Skeletal muscle satellite cell (primary cell): ENCODE results near the gene ANKRD13D.

Source experiments
- H3K27me3 ChIP-seq: 2 replicates; pipeline ENCODE4 v1.7.0; 2013; ENCODE audit warnings: low read length; ENCODE audit not compliant: control insufficient read depth, insufficient read depth
- H3K36me3 ChIP-seq: 2 replicates; pipeline ENCODE4 v1.7.0; 2013; ENCODE audit warnings: mild to moderate bottlenecking, control low read depth, low read length; ENCODE audit not compliant: insufficient read depth
- H3K4me1 ChIP-seq: 2 replicates; pipeline ENCODE4 v1.7.0; 2013; ENCODE audit warnings: low read length; ENCODE audit not compliant: control insufficient read depth, insufficient read depth
- H3K4me2 ChIP-seq: 2 replicates; pipeline ENCODE4 v1.7.0; 2013; ENCODE audit warnings: mild to moderate bottlenecking, low read length
- H3K4me3 ChIP-seq: 2 replicates; pipeline ENCODE4 v1.7.0; 2013; ENCODE audit warnings: low read length
- H3K9ac ChIP-seq: 2 replicates; pipeline ENCODE4 v1.7.0; 2013; ENCODE audit warnings: mild to moderate bottlenecking, low read depth, low read length, moderate library complexity
- H3K9me3 ChIP-seq: replicated peaks from 2 replicates; pipeline ENCODE4 v1.7.0; 2013; ENCODE audit warnings: mild to moderate bottlenecking, control low read depth, low read length

Gene ANKRD13D

GRCh38 chr11:67270256-67271204 is 18.6 kb upstream of the ANKRD13D start:
- Histone ChIP-seq H3K4me1 (peaks cover 69% of the 10 kb centered on the region), H3K9me3 (no peaks in the 10 kb centered on the region), H3K36me3 (peaks cover 11% of the 10 kb centered on the region), H3K4me2 (peak overlapping the region; percentile 68), H3K4me3 (peak overlapping the region; percentile 27), H3K27me3 (no peaks in the 10 kb centered on the region), H3K9ac (peak overlapping the region; percentile 28)

GRCh38 chr11:67271205-67271540 is 17.9 kb upstream of the ANKRD13D start:
- H3K9ac ChIP-seq: no peak overlapping the region
- H3K36me3 ChIP-seq: peaks cover 11% of the 10 kb centered on the region

GRCh38 chr11:67271541-67272284 is 17.4 kb upstream of the ANKRD13D start:
- Histone ChIP-seq H3K36me3 (peaks cover 11% of the 10 kb centered on the region), H3K4me3 (no peak overlapping the region), H3K4me1 (peaks cover 73% of the 10 kb centered on the region)

More at GRCh38 chr11:67271205-67271540, 17.9 kb upstream of the ANKRD13D start:
- Histone ChIP-seq H3K9me3 (no peaks in the 10 kb centered on the region), H3K4me2 (no peak overlapping the region), H3K4me3 (no peak overlapping the region), H3K4me1 (peaks cover 68% of the 10 kb centered on the region), H3K27me3 (no peaks in the 10 kb centered on the region)

GRCh38 chr11:67272327-67273259 is 16.5 kb upstream of the ANKRD13D start:
- H3K4me3 ChIP-seq: no peak overlapping the region
- no peaks in the 10 kb centered on the region for H3K9me3 ChIP-seq
- no peaks in the 10 kb centered on the region for H3K27me3 ChIP-seq
- H3K36me3 ChIP-seq: peaks cover 11% of the 10 kb centered on the region
- peak overlapping the region; percentile 12 for H3K9ac ChIP-seq
- H3K4me2 ChIP-seq: peak overlapping the region; percentile 19
- H3K4me1 ChIP-seq: peaks cover 77% of the 10 kb centered on the region

More at GRCh38 chr11:67271541-67272284, 17.4 kb upstream of the ANKRD13D start:
- no peaks in the 10 kb centered on the region for H3K27me3 ChIP-seq
- H3K9me3 ChIP-seq: no peaks in the 10 kb centered on the region
- H3K9ac ChIP-seq: peak overlapping the region; percentile 12
- peak overlapping the region; percentile 25 for H3K4me2 ChIP-seq

GRCh38 chr11:67273260-67273990 is 15.7 kb upstream of the ANKRD13D start:
- Histone ChIP-seq H3K4me3 (no peak overlapping the region), H3K36me3 (peaks cover 7% of the 10 kb centered on the region)

GRCh38 chr11:67274768-67275605 is 14.1 kb upstream of the ANKRD13D start:
- Histone ChIP-seq H3K27me3 (no peaks in the 10 kb centered on the region), H3K4me1 (peaks cover 61% of the 10 kb centered on the region), H3K4me2 (no peak overlapping the region), H3K9ac (no peak overlapping the region), H3K9me3 (no peaks in the 10 kb centered on the region), H3K36me3 (peaks cover 19% of the 10 kb centered on the region), H3K4me3 (no peak overlapping the region)

More at GRCh38 chr11:67273260-67273990, 15.7 kb upstream of the ANKRD13D start:
- H3K4me1 ChIP-seq: peaks cover 74% of the 10 kb centered on the region
- H3K9ac ChIP-seq: no peak overlapping the region
- H3K4me2 ChIP-seq: peak overlapping the region; percentile 19
- H3K9me3 ChIP-seq: no peaks in the 10 kb centered on the region
- no peaks in the 10 kb centered on the region for H3K27me3 ChIP-seq

- H3K9ac ChIP-seq: no peak overlapping the region
- H3K4me3 ChIP-seq: no peak overlapping the region
- peaks cover 53% of the 10 kb centered on the region for H3K4me1 ChIP-seq
- peaks cover 28% of the 10 kb centered on the region for H3K36me3 ChIP-seq
- no peak overlapping the region for H3K4me2 ChIP-seq
- H3K9me3 ChIP-seq: no peaks in the 10 kb centered on the region
- no peaks in the 10 kb centered on the region for H3K27me3 ChIP-seq
These were observed 13.3 kb upstream of the ANKRD13D start for GRCh38 chr11:67275606-67276409.

- Histone ChIP-seq H3K9me3 (no peaks in the 10 kb centered on the region), H3K4me3 (peak overlapping the region; percentile 65), H3K36me3 (peaks cover 38% of the 10 kb centered on the region), H3K27me3 (no peaks in the 10 kb centered on the region), H3K9ac (peak overlapping the region; percentile 84), H3K4me1 (peaks cover 43% of the 10 kb centered on the region), H3K4me2 (peak overlapping the region; percentile 81)
These were observed 12.3 kb upstream of the ANKRD13D start for GRCh38 chr11:67276781-67277230.

GRCh38 chr11:67277231-67277961 is 11.7 kb upstream of the ANKRD13D start:
- no peaks in the 10 kb centered on the region for H3K27me3 ChIP-seq
- H3K36me3 ChIP-seq: peaks cover 42% of the 10 kb centered on the region
- peaks cover 37% of the 10 kb centered on the region for H3K4me1 ChIP-seq
- peak overlapping the region; percentile 65 for H3K4me3 ChIP-seq
- H3K9me3 ChIP-seq: no peaks in the 10 kb centered on the region
- peak overlapping the region; percentile 81 for H3K4me2 ChIP-seq
- H3K9ac ChIP-seq: peak overlapping the region; percentile 84
